ENCODE data around the gene DHDH.
A peak's percentile ranks its signal among the peaks of the same experiment; 100 is the strongest.

DHDH gene

DNA sequence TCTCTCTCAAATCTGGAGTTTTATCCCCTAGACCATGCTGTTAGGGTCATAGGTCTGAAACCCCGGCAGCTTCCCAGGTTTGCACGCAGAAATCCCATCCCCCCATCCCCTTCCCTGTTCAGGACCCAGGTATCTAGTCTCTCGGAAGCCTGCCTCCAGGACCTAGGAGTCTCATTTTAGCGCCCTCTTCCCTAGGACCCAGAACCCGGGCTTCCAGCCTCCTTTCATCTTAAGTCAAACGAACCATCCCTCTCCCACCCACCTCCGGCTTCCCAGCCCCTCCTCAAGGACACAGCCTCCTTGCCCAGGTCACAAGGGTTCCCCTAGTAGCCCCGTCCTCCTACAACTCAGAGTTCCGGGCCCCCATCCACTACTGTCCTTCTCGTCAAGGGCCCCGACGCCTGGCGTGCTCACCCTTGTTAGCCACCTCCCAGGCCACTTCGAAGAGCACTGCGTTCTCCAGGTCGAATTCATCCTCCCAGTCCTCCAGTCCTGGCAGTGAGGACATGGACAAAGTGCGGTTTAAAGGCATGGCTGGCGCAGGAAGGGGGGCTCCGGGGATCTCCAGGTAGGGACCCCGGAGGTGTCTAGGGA is 59.2 kb downstream of the DHDH start:
- DNase-seq (ENCODE audit: low spot score): no peak

DNA sequence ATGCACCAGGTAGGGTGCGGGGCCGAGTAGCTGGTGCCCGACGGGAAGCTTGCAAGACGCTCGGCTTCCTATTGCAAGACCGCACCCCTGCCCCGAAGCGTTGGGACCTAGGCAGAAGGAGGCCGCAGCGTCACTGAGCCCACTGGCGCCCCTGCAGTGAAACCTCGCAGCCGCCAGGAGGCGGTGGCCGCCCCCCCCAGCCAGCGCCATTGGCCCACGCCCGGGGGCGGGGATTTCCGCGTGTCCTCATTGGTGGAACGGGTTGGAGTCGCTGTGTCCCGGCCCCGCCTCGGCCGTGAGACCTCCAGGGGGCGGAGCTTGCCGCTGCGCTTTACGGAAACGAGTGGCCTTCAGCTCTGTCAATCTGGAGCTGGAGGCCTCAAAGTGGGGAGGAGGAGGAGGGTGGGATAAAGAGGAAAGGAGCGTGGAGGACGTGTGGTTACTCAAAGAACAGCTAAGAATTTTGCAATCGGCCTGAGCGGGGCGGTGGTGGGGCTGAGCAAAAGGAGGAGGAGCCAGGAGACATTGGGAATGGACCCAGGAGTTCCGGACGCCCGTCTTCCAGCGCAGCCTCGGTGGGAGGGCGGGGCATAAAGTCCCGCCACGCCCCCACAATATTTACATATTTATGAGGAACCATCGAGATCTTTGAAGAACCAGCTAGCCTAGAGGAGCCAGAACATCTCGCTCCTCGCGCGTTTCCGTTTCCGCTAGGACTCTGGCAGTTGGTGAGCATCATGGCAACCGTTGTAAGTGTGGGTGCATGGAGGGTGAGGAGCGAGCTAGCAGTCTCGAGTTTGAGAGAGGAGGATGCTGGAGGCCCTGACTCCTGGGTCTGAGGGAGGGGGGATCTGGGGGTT is 59.9 kb downstream of the DHDH start, which contains the start of the genes GYS1 and RUVBL2:
TSS of gene GYS1 (minus strand) at position 135 of the 860 bp plus-strand sequence. CDS start 197 bp downstream, outside the sequence.
TSS of gene RUVBL2 (plus strand) at position 713 of the 860 bp plus-strand sequence. CDS start at position 738, 25 bp downstream.
- DNase-seq (ENCODE audit: low spot score): peak; percentile 100

DNA sequence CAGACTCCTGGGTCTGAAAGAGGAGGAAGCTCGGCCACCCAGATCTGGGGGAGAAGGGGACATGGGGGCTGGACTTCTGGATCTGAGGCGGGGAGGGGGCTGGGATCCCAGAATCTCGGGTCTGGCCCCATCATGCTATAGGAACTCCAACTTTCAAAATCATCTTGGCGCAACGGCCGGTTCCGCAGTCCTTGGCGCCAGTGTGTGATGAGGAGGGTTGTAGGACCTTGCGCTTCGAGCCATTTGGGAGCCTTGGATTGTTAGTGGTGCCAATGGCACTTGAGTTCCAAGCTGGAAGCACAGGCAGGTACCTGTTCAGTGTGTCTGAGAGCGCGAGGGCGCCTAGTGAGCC is 60.5 kb downstream of the DHDH start:
- DNase-seq (ENCODE audit: low spot score): no peak

Measured in CD4-positive, alpha-beta T cell treated with Interleukin-2 at 100 ng/mL for 4 hours (primary cell).